ENCODE data around the gene IRAK4.

IRAK4 gene

DNA sequence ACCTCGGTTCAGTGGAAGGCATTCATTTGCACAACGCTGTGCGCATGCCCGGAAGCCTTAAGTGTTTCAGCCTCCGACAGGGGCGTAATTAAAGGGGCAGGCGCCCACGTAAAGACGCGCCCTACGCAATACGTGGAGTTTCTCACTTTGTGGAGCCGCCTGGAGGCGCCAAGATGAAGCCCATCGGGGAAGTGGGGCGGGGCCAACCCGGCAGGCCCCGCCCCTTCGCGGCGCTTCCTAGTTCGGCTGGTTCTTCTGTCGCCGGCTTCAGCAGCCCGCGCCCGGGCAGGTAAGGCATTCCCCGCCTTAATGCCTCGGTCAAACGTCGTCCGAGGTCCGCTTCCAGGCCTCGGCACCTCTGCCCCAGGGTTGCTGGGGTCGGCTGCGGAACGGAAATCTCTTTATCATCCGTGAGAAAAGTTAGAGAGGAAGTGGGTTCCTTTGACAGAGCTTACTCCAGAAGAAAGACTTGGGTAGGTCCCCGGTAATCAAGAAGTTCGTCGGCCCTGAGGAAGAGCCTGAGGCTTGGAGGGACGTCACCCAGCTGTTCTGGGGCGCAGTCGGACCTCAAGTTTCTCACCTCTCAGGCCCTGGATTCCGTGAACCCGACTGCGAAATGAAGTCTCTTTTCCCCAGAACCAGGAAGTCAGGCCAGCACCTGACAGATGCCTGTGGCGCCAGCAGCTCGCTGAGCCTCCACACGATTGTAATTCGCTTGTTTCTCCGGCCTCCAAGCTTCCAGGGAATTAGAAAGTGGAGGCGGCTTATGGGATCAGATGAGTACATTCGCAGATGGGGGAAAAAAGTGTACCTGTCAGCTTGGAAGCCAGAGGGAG, at the start of gene IRAK4, which contains the start of gene PUS7L:
TSS of gene IRAK4 (plus strand) at position 224 of the 836 bp plus-strand sequence. CDS start 9,161 bp downstream, outside the sequence.
TSS of gene PUS7L (minus strand) at position 63 of the 836 bp plus-strand sequence. CDS start 3,545 bp downstream, outside the sequence.
- H3K27ac Mint-ChIP-seq = peak within 1 kb of the TSS; percentile 94
- H3K27me3 Mint-ChIP-seq = no peaks in the 10 kb centered on the region
- H3K4me3 Mint-ChIP-seq = peak within 1 kb of the TSS; percentile 94
- H3K36me3 Mint-ChIP-seq (ENCODE audit: low read depth) = peaks cover 36% of the 10 kb centered on the region
- peaks cover 75% of the 10 kb centered on the region for H3K4me1 Mint-ChIP-seq (ENCODE audit: low read depth)
- peaks cover 3% of the 10 kb centered on the region for H3K9me3 Mint-ChIP-seq

DNA sequence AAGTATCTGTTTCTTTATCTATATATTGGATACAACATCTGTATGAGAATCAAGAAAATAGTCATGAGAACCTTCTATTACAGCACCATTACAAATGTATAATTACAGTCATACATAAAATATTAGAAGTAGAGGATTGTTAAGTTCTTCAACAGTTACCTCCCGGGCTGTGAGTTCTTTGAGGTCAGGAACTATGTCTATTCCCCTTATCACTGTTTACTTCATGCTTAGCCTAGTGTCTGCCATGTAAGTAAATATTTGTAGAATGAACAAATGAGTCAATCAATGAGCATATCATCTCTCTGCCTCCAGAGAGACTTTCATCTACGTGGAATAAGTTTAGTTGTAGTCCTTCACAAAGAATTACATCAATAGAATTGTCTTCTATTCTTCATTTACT, 47.4 kb upstream of the IRAK4 start:
- no peak overlapping the region for H3K27ac Mint-ChIP-seq
- no peaks in the 10 kb centered on the region for H3K36me3 Mint-ChIP-seq (ENCODE audit: low read depth)
- H3K9me3 Mint-ChIP-seq = peaks cover 6% of the 10 kb centered on the region
- peaks cover 23% of the 10 kb centered on the region for H3K27me3 Mint-ChIP-seq
- H3K4me3 Mint-ChIP-seq = no peak overlapping the region
- H3K4me1 Mint-ChIP-seq (ENCODE audit: low read depth) = no peaks in the 10 kb centered on the region

DNA sequence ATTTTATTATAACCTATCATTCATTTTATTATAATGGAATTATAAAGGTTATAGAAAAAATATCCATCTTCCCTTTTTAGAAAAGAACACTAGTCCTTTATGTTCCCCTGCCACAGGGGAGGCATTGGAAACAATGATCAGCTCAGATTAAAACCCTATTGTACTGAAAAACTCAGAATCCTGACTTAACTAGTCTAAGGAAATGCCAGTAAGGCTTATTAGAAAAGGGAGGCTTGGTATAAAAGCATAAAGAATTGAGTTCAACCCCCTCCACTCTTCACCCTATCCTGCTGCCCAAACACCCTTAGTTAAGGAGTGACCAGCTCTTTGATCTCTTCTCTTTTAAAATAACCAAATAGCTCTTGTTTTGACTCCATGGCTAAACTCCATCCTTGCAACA, 36.1 kb upstream of the IRAK4 start:
- H3K9me3 Mint-ChIP-seq = no peaks in the 10 kb centered on the region
- H3K4me1 Mint-ChIP-seq (ENCODE audit: low read depth) = no peaks in the 10 kb centered on the region
- H3K27me3 Mint-ChIP-seq = no peaks in the 10 kb centered on the region
- no peak overlapping the region for H3K4me3 Mint-ChIP-seq
- no peak overlapping the region for H3K27ac Mint-ChIP-seq
- peaks cover 28% of the 10 kb centered on the region for H3K36me3 Mint-ChIP-seq (ENCODE audit: low read depth)

- no peaks in the 10 kb centered on the region for H3K4me1 Mint-ChIP-seq (ENCODE audit: low read depth)
- H3K27me3 Mint-ChIP-seq = no peaks in the 10 kb centered on the region
- H3K27ac Mint-ChIP-seq = no peak overlapping the region
- H3K36me3 Mint-ChIP-seq (ENCODE audit: low read depth) = peaks cover 28% of the 10 kb centered on the region
- H3K4me3 Mint-ChIP-seq = no peak overlapping the region
- H3K9me3 Mint-ChIP-seq = no peaks in the 10 kb centered on the region
Measured at GRCh38 chr12:43723134-43723533, 35.6 kb upstream of the IRAK4 start.

DNA sequence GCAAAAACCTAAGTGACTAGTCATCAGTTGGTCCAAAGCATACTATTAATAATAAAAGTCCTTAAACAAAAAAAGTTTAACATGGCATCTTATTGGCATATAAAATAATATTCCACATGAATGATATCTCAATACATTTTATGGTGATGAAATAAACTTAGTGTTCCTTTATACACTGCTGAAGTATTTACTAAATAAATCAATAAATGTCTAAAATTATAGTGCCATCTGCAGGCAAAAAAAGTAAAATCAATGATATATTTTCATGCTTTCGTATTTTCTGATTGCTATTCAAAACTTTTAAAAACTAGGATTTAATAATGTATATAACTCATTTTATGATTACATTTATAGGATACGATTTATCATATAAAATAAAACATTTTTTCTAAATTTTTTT, 30.6 kb upstream of the IRAK4 start:
- no peak overlapping the region for H3K4me3 Mint-ChIP-seq
- no peaks in the 10 kb centered on the region for H3K27me3 Mint-ChIP-seq
- no peaks in the 10 kb centered on the region for H3K9me3 Mint-ChIP-seq
- H3K36me3 Mint-ChIP-seq (ENCODE audit: low read depth) = peaks cover 62% of the 10 kb centered on the region
- no peak overlapping the region for H3K27ac Mint-ChIP-seq
- H3K4me1 Mint-ChIP-seq (ENCODE audit: low read depth) = peaks cover 17% of the 10 kb centered on the region

- H3K9me3 Mint-ChIP-seq = no peaks in the 10 kb centered on the region
- H3K36me3 Mint-ChIP-seq (ENCODE audit: low read depth) = peaks cover 63% of the 10 kb centered on the region
- no peak overlapping the region for H3K27ac Mint-ChIP-seq
- no peaks in the 10 kb centered on the region for H3K27me3 Mint-ChIP-seq
- H3K4me3 Mint-ChIP-seq = no peak overlapping the region
- H3K4me1 Mint-ChIP-seq (ENCODE audit: low read depth) = peaks cover 17% of the 10 kb centered on the region
Measured at GRCh38 chr12:43728698-43729097, 30.1 kb upstream of the IRAK4 start.

DNA sequence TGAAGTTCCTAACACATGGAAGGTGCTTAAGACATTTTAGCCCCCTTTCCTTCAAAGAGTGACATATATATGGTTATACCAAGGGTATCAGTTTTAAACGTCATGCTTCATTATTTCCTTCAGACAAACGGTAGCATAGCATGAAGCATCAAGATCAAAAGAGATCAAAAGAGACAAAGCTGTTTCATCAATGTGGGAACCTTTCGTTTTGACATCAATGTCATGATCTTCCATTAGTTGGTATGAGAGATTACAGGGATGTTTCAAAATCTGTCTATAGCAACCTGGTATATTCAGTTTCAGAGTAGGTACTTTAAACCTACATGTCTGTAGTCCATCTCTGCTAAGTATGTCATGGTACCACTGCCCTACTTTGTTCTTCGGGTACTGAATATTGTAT, 28.5 kb upstream of the IRAK4 start:
- no peaks in the 10 kb centered on the region for H3K27me3 Mint-ChIP-seq
- H3K4me3 Mint-ChIP-seq = no peak overlapping the region
- no peaks in the 10 kb centered on the region for H3K9me3 Mint-ChIP-seq
- H3K36me3 Mint-ChIP-seq (ENCODE audit: low read depth) = peaks cover 66% of the 10 kb centered on the region
- peak overlapping the region; percentile 26 for H3K27ac Mint-ChIP-seq
- H3K4me1 Mint-ChIP-seq (ENCODE audit: low read depth) = peaks cover 17% of the 10 kb centered on the region

DNA sequence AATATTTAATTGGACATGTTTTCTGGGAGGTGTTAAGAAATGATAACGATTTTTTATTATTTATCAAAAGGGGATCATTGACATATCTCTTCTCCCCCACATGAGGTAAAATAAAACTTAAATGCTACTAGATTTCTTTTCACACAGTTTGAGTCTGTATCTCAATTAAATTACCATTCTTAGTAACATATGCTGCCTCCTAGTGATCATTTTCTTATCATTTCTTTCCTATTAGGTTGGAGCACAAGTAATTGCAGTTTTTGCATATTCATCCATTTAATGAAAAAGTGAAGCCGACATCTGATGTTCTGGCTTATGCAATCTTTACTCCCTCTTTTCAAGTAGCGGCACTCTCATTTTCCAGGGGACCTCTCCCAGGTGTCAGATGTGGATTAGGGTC, 25.1 kb upstream of the IRAK4 start:
- H3K4me1 Mint-ChIP-seq (ENCODE audit: low read depth) = peaks cover 17% of the 10 kb centered on the region
- peaks cover 65% of the 10 kb centered on the region for H3K36me3 Mint-ChIP-seq (ENCODE audit: low read depth)
- H3K27ac Mint-ChIP-seq = no peak overlapping the region
- no peak overlapping the region for H3K4me3 Mint-ChIP-seq
- H3K9me3 Mint-ChIP-seq = no peaks in the 10 kb centered on the region
- no peaks in the 10 kb centered on the region for H3K27me3 Mint-ChIP-seq

GRCh38 chr12:43736927-43737440, 21.8 kb upstream of the IRAK4 start:
- Mint-ChIP-seq H3K36me3 (ENCODE audit: low read depth) (peaks cover 63% of the 10 kb centered on the region), H3K4me3 (no peak overlapping the region), H3K4me1 (ENCODE audit: low read depth) (no peaks in the 10 kb centered on the region), H3K27me3 (no peaks in the 10 kb centered on the region), H3K27ac (no peak overlapping the region), H3K9me3 (no peaks in the 10 kb centered on the region)

- H3K4me1 Mint-ChIP-seq (ENCODE audit: low read depth) = no peaks in the 10 kb centered on the region
- H3K9me3 Mint-ChIP-seq = no peaks in the 10 kb centered on the region
- no peaks in the 10 kb centered on the region for H3K27me3 Mint-ChIP-seq
- peaks cover 65% of the 10 kb centered on the region for H3K36me3 Mint-ChIP-seq (ENCODE audit: low read depth)
- no peak overlapping the region for H3K4me3 Mint-ChIP-seq
- no peak overlapping the region for H3K27ac Mint-ChIP-seq
Measured at GRCh38 chr12:43737646-43738045, 21.1 kb upstream of the IRAK4 start.

DNA sequence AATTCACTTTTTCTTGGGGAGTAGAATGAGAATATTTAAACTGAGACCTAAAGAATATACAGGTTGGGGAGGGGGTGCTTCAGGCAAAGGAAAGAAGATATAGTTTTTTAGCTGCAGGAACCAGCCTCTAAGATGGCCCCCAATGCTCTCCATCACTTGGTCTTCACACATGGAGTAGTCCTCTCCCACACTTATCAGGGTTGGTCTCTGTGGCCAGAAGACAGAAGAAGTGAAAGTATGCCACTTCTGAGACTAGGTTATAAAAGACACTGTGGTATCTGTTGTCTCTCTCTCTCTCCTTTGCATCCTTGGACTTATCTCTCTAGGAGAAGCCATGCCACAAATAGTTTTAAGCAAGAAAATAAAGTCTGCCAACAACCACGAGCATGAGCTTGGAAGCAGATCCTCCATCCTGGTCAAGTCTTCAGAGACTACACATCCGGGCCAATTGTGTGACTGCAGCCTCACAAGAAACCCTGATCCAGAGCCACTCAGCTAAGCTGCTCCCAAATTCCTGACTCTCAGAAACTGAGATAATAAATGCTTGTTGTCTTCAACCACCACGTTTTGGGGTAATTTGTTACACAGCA, 18.1 kb upstream of the IRAK4 start:
- no peak overlapping the region for H3K27ac Mint-ChIP-seq
- H3K4me3 Mint-ChIP-seq = no peak overlapping the region
- peaks cover 72% of the 10 kb centered on the region for H3K36me3 Mint-ChIP-seq (ENCODE audit: low read depth)
- H3K9me3 Mint-ChIP-seq = no peaks in the 10 kb centered on the region
- H3K4me1 Mint-ChIP-seq (ENCODE audit: low read depth) = no peaks in the 10 kb centered on the region
- no peaks in the 10 kb centered on the region for H3K27me3 Mint-ChIP-seq

GRCh38 chr12:43742106-43742505, 16.6 kb upstream of the IRAK4 start:
- H3K4me3 Mint-ChIP-seq = no peak overlapping the region
- H3K4me1 Mint-ChIP-seq (ENCODE audit: low read depth) = no peaks in the 10 kb centered on the region
- H3K27me3 Mint-ChIP-seq = no peaks in the 10 kb centered on the region
- no peaks in the 10 kb centered on the region for H3K9me3 Mint-ChIP-seq
- peaks cover 74% of the 10 kb centered on the region for H3K36me3 Mint-ChIP-seq (ENCODE audit: low read depth)
- no peak overlapping the region for H3K27ac Mint-ChIP-seq

GRCh38 chr12:43744826-43745225, 13.9 kb upstream of the IRAK4 start:
- Mint-ChIP-seq H3K4me1 (ENCODE audit: low read depth) (no peaks in the 10 kb centered on the region), H3K9me3 (no peaks in the 10 kb centered on the region), H3K27me3 (no peaks in the 10 kb centered on the region), H3K4me3 (no peak overlapping the region), H3K36me3 (ENCODE audit: low read depth) (peaks cover 67% of the 10 kb centered on the region), H3K27ac (no peak overlapping the region)

DNA sequence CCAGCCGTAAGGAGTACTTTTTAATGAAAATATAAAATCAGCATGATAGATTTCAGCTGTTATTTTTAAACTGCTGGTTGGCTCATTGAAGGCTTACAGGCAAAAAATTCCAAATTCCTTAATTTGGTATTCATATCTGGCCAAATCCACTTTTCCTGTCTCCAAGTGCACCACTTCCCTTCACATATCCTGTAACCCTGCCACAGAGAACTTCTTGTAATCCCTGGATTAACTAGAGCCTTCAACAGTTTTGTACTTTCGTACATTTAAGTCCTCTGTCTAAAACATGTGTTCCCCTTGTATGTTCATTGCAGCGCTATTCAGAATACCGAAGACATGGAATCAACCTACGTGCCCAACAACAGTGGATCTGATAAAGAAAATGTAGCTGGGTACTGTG, 9.7 kb upstream of the IRAK4 start:
- Mint-ChIP-seq H3K4me1 (ENCODE audit: low read depth) (peaks cover 15% of the 10 kb centered on the region), H3K4me3 (no peak overlapping the region), H3K9me3 (peaks cover 4% of the 10 kb centered on the region), H3K36me3 (ENCODE audit: low read depth) (peaks cover 66% of the 10 kb centered on the region), H3K27ac (no peak overlapping the region), H3K27me3 (no peaks in the 10 kb centered on the region)

GRCh38 chr12:43750814-43751213, 7.9 kb upstream of the IRAK4 start:
- Mint-ChIP-seq H3K9me3 (peaks cover 8% of the 10 kb centered on the region), H3K27me3 (no peaks in the 10 kb centered on the region), H3K4me1 (ENCODE audit: low read depth) (peaks cover 27% of the 10 kb centered on the region), H3K27ac (no peak overlapping the region), H3K4me3 (no peak overlapping the region), H3K36me3 (ENCODE audit: low read depth) (peaks cover 64% of the 10 kb centered on the region)

All from stimulated activated naive CD8-positive, alpha-beta T cell treated with anti-CD3 and anti-CD28 coated beads, Interleukin-15, Interleukin-2, amounts not matched to agents 100 ng/mL and 50 ng/mL, for 24 hours (primary cell).